GM12891 (cell line): Measurements from ENCODE around the gene IL2RA.

Experiments used
- POLR2A ChIP-seq: IDR thresholded peaks from 2 replicates; pipeline ENCODE4 v1.6.1; 2011; ENCODE audit warnings: low read depth, low read length, control low read depth
- POLR2AphosphoS5 ChIP-seq: IDR thresholded peaks from 2 replicates; pipeline ENCODE4 v1.6.1; 2011; ENCODE audit warnings: low read depth, low read length, control low read depth
- POU2F2 ChIP-seq: IDR thresholded peaks from 2 replicates; pipeline ENCODE4 v1.6.1; 2011; ENCODE audit warnings: low read depth, mild to moderate bottlenecking, control low read depth, low read length, moderate library complexity
- SPI1 ChIP-seq: IDR thresholded peaks from 2 replicates; pipeline ENCODE4 v1.6.1; 2011; ENCODE audit warnings: low read depth, low read length, control low read depth
- TAF1 ChIP-seq: IDR thresholded peaks from 2 replicates; pipeline ENCODE4 v1.6.1; 2011; ENCODE audit warnings: low read depth, low read length, control low read depth

DNA sequence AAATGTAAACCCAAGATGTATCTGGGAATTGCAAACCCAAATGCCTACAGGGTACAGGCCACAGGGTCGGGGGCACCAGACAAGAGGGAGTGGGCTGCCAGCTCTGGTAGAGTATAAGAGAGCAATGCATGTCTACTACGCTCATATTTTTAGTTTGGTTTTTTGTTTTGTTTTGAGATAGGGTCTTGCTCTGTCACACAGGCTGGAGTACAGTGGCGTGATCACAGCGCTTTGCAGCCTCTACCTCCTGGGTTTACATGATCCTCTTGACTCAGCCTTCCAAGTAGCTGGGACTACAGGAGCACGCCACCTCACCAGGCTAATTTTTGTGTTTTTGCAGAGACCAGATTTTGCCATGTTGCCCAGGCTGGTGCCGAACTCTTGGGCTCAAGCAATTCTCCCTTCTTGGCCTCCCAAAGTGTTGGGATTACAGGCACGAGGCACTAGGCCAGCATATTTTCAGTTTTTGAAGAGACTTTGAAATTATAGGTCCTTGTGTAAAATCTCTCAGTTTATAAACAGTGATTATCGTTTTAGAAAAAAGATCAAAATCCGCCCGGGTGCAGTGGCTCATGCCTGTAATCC lies 73.7 kb downstream of the IL2RA start:
- TF ChIP-seq POLR2AphosphoS5: no peak
- no peak for TF ChIP-seq POLR2A
- no peak for TF ChIP-seq SPI1
- TF ChIP-seq TAF1: no peak
- no peak for TF ChIP-seq POU2F2
